ENCODE data around the gene CEP192.

- TF ChIP-seq CTCF (IDR thresholded peaks at IDR 0.05; ENCODE audit: low read depth, low read length, missing input control): no peak
- TF ChIP-seq SP1 (IDR thresholded peaks at IDR 0.05): no peak
- TF ChIP-seq RAD21 (IDR thresholded peaks at IDR 0.05): no peak
- TF ChIP-seq TAF1 (conservative IDR thresholded peaks at IDR 0.05): no peak
- no peak for TF ChIP-seq JUND (IDR thresholded peaks at IDR 0.05)
- TF ChIP-seq FOXA2 (IDR thresholded peaks at IDR 0.05): no peak
Observed at GRCh38 chr18:13067124-13067523, 76.0 kb downstream of the CEP192 start.

Data from liver (tissue), 3 donors.